ENCODE results near the gene C1QTNF6.

C1QTNF6 gene

GRCh38 chr22:37146051-37146385 is 42.0 kb downstream of the C1QTNF6 start:
- no peak overlapping the region for H3K14ac ChIP-seq (ENCODE audit: low read length)
- H4K8ac ChIP-seq (ENCODE audit: low read depth, low read length): no peak overlapping the region
- H3K27me3 ChIP-seq (ENCODE audit: insufficient read depth, low read length): no peaks in the 10 kb centered on the region
- peaks cover 1% of the 10 kb centered on the region for H3K9me3 ChIP-seq (ENCODE audit: insufficient read depth, low read depth, low read length)
- no peak overlapping the region for H3K9ac ChIP-seq (ENCODE audit: low read length)
- H3K23ac ChIP-seq (ENCODE audit: low read length): no peak overlapping the region
- H3K4me1 ChIP-seq (ENCODE audit: control insufficient read depth in 1 of 2, insufficient read depth in 2 of 2, low read length in 2 of 2): peaks cover 7 to 11% of the 10 kb centered on the region in 2 experiments
- H3K18ac ChIP-seq (ENCODE audit: low read length): no peak overlapping the region
- peaks cover 2% of the 10 kb centered on the region for H3K79me1 ChIP-seq (ENCODE audit: low read length)
- no peaks in the 10 kb centered on the region for H3K36me3 ChIP-seq (ENCODE audit: control insufficient read depth in 1 of 2, insufficient read depth in 2 of 2, low read length in 2 of 2)
- no peak overlapping the region for H2BK120ac ChIP-seq (ENCODE audit: insufficient read depth, low read length, poor library complexity)
- H3K79me2 ChIP-seq (ENCODE audit: control insufficient read depth, insufficient read depth, low read length, poor library complexity): no peaks in the 10 kb centered on the region
- no peak overlapping the region for H3K27ac ChIP-seq (ENCODE audit: low read depth, low read length)
- no CpG with 5 or more reads among the region's 6 CpGs for WGBS (ENCODE audit: extremely low coverage, insufficient coverage, insufficient read length)
- no peak overlapping the region for H3K4ac ChIP-seq (ENCODE audit: low read depth, low read length)
- no peak overlapping the region for H4K12ac ChIP-seq (ENCODE audit: low read depth, low read length)
- no peak overlapping the region for H3K4me3 ChIP-seq (ENCODE audit: low read depth, low read length)
- H4K91ac ChIP-seq (ENCODE audit: low read depth, low read length): no peak overlapping the region
- H2AK5ac ChIP-seq (ENCODE audit: low read length): no peak overlapping the region
- H2BK12ac ChIP-seq (ENCODE audit: low read length): no peak overlapping the region
- no peak overlapping the region for H2BK5ac ChIP-seq (ENCODE audit: low read depth, low read length, poor library complexity)
- no peak overlapping the region for H3K4me2 ChIP-seq (ENCODE audit: low read length)
- DNase-seq: peak in 1 of 2 donors; percentile 42
- no peak overlapping the region for H2AFZ ChIP-seq (ENCODE audit: insufficient read depth, low read length, poor library complexity)

DNA sequence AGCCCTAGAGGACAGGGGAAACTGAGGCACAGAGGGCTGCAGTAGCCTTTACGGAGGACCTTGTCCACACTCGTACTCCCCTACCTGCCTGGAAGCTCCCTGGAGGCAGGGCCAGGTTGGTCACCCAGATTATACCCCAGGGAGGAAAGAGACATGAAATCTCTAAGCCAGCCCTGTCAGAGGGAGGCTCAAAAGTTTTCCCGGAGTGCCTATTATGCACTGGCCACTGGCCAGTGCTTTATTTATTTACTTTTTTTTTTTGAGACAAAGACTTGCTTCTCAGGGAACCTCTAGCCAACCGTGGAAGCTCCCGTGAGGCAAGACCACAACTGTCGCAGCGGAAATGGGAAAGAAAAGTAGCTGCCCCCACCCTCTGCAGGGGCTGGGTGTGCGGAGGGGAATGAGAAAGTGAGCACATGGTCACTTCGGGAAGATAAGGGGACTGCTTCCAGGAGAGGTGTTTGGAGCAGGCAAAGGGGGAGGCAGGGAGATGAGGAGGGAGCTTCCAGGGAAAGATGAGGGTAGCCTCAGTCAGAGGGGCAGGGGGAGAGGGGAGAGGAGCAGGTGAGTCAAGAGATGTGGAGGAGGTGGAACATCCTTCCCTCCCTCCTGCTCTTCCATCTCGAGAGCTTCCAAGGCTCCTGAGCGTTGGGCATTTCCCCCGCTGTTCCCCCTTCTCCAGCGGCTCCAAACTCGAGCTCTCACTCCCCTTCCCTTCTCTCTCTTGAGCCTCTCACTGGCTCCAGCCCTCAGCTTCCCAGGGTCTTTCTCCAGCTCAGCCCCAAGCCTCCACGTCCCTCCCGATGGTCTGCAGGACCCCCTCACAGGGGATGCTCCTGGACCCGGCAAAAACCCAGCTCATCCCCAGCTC is 42.6 kb downstream of the C1QTNF6 start:
- peaks cover 7 to 11% of the 10 kb centered on the region in 2 experiments for H3K4me1 ChIP-seq (ENCODE audit: control insufficient read depth in 1 of 2, insufficient read depth in 2 of 2, low read length in 2 of 2)
- no peaks in the 10 kb centered on the region for H3K36me3 ChIP-seq (ENCODE audit: control insufficient read depth in 1 of 2, insufficient read depth in 2 of 2, low read length in 2 of 2)
- no CpG with 5 or more reads among the region's 17 CpGs for WGBS (ENCODE audit: extremely low coverage, insufficient coverage, insufficient read length)
- H3K18ac ChIP-seq (ENCODE audit: low read length): no peak overlapping the region
- no peaks in the 10 kb centered on the region for H3K27me3 ChIP-seq (ENCODE audit: insufficient read depth, low read length)
- no peak overlapping the region for H3K4me3 ChIP-seq (ENCODE audit: low read depth, low read length)
- H3K14ac ChIP-seq (ENCODE audit: low read length): no peak overlapping the region
- H3K9ac ChIP-seq (ENCODE audit: low read length): no peak overlapping the region
- H4K12ac ChIP-seq (ENCODE audit: low read depth, low read length): no peak overlapping the region
- peaks cover 2% of the 10 kb centered on the region for H3K79me1 ChIP-seq (ENCODE audit: low read length)
- H3K23ac ChIP-seq (ENCODE audit: low read length): no peak overlapping the region
- no peak overlapping the region for H4K8ac ChIP-seq (ENCODE audit: low read depth, low read length)
- peaks cover 1% of the 10 kb centered on the region for H3K9me3 ChIP-seq (ENCODE audit: insufficient read depth, low read depth, low read length)
- no peak overlapping the region for H3K4me2 ChIP-seq (ENCODE audit: low read length)
- H3K27ac ChIP-seq (ENCODE audit: low read depth, low read length): no peak overlapping the region
- no peak overlapping the region for H2BK5ac ChIP-seq (ENCODE audit: low read depth, low read length, poor library complexity)
- H3K79me2 ChIP-seq (ENCODE audit: control insufficient read depth, insufficient read depth, low read length, poor library complexity): no peaks in the 10 kb centered on the region
- no peak for DNase-seq
- no peak overlapping the region for H2BK120ac ChIP-seq (ENCODE audit: insufficient read depth, low read length, poor library complexity)
- no peak overlapping the region for H2AK5ac ChIP-seq (ENCODE audit: low read length)
- H4K91ac ChIP-seq (ENCODE audit: low read depth, low read length): no peak overlapping the region
- no peak overlapping the region for H2AFZ ChIP-seq (ENCODE audit: insufficient read depth, low read length, poor library complexity)
- no peak overlapping the region for H2BK12ac ChIP-seq (ENCODE audit: low read length)
- H3K4ac ChIP-seq (ENCODE audit: low read depth, low read length): no peak overlapping the region

DNA sequence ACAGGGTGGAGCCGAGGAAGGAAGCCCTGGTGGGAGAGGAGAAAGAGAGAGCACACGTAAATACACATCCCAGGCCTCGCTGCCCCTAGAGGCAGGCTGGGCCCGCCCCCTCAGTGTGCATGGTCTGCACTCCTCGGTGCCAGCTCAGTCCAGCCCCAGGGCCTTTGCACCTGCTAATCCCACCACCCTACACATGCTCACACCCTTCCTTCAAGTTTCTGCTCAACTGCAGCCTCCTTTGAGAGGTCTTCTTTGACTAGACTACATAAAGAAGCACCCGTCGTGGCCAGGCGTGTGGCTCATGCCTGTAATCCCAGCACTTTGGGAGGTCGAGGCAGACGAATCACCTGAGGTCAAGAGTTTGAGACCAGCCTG is 43.9 kb downstream of the C1QTNF6 start:
- H3K27ac ChIP-seq (ENCODE audit: low read depth, low read length): no peak overlapping the region
- no peak overlapping the region for H2AK5ac ChIP-seq (ENCODE audit: low read length)
- no peak overlapping the region for H3K4me2 ChIP-seq (ENCODE audit: low read length)
- H3K79me2 ChIP-seq (ENCODE audit: control insufficient read depth, insufficient read depth, low read length, poor library complexity): no peaks in the 10 kb centered on the region
- no peak for DNase-seq
- H4K12ac ChIP-seq (ENCODE audit: low read depth, low read length): no peak overlapping the region
- H3K4me3 ChIP-seq (ENCODE audit: low read depth, low read length): no peak overlapping the region
- no peak overlapping the region for H3K23ac ChIP-seq (ENCODE audit: low read length)
- no peak overlapping the region for H3K18ac ChIP-seq (ENCODE audit: low read length)
- no peaks in the 10 kb centered on the region for H3K36me3 ChIP-seq (ENCODE audit: control insufficient read depth in 1 of 2, insufficient read depth in 2 of 2, low read length in 2 of 2)
- no peaks in the 10 kb centered on the region for H3K27me3 ChIP-seq (ENCODE audit: insufficient read depth, low read length)
- no peak overlapping the region for H2BK5ac ChIP-seq (ENCODE audit: low read depth, low read length, poor library complexity)
- no CpG with 5 or more reads among the region's 10 CpGs for WGBS (ENCODE audit: extremely low coverage, insufficient coverage, insufficient read length)
- peaks cover 1% of the 10 kb centered on the region for H3K9me3 ChIP-seq (ENCODE audit: insufficient read depth, low read depth, low read length)
- no peak overlapping the region for H3K4ac ChIP-seq (ENCODE audit: low read depth, low read length)
- no peak overlapping the region for H2BK120ac ChIP-seq (ENCODE audit: insufficient read depth, low read length, poor library complexity)
- H3K9ac ChIP-seq (ENCODE audit: low read length): no peak overlapping the region
- H4K8ac ChIP-seq (ENCODE audit: low read depth, low read length): no peak overlapping the region
- H3K14ac ChIP-seq (ENCODE audit: low read length): no peak overlapping the region
- no peak overlapping the region for H2AFZ ChIP-seq (ENCODE audit: insufficient read depth, low read length, poor library complexity)
- no peak overlapping the region for H4K91ac ChIP-seq (ENCODE audit: low read depth, low read length)
- peaks cover 0 to 2% of the 10 kb centered on the region in 2 experiments for H3K4me1 ChIP-seq (ENCODE audit: control insufficient read depth in 1 of 2, insufficient read depth in 2 of 2, low read length in 2 of 2)
- no peak overlapping the region for H2BK12ac ChIP-seq (ENCODE audit: low read length)
- no peaks in the 10 kb centered on the region for H3K79me1 ChIP-seq (ENCODE audit: low read length)

DNA sequence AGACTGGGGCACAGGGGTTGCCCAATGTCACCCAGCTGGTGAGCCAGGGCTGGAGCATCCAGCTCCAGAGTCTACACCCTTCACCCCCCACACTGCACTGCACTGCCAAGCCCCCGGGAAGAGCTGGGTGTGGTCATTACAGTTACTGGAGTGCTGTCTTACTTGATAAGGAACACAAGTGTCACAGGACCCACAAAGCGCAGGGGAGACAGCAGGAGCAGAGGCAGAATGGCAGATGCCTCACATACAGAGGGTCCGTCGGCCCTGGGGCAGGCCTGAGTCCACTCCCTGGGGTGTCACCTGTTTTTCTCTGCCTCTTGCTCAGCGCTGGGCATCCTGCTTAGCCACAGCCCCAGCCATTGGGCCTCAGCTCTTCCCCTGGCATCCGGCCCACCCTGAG is 46.1 kb downstream of the C1QTNF6 start:
- H2BK120ac ChIP-seq (ENCODE audit: insufficient read depth, low read length, poor library complexity): no peak overlapping the region
- no peak overlapping the region for H3K27ac ChIP-seq (ENCODE audit: low read depth, low read length)
- H3K79me2 ChIP-seq (ENCODE audit: control insufficient read depth, insufficient read depth, low read length, poor library complexity): no peaks in the 10 kb centered on the region
- no peak overlapping the region for H3K4me3 ChIP-seq (ENCODE audit: low read depth, low read length)
- H3K4ac ChIP-seq (ENCODE audit: low read depth, low read length): no peak overlapping the region
- no peak overlapping the region for H3K23ac ChIP-seq (ENCODE audit: low read length)
- peaks cover 1% of the 10 kb centered on the region for H3K9me3 ChIP-seq (ENCODE audit: insufficient read depth, low read depth, low read length)
- no peaks in the 10 kb centered on the region for H3K27me3 ChIP-seq (ENCODE audit: insufficient read depth, low read length)
- no peaks in the 10 kb centered on the region for H3K79me1 ChIP-seq (ENCODE audit: low read length)
- peaks cover 0 to 2% of the 10 kb centered on the region in 2 experiments for H3K4me1 ChIP-seq (ENCODE audit: control insufficient read depth in 1 of 2, insufficient read depth in 2 of 2, low read length in 2 of 2)
- no peak overlapping the region for H2AK5ac ChIP-seq (ENCODE audit: low read length)
- DNase-seq: no peak
- no peak overlapping the region for H3K4me2 ChIP-seq (ENCODE audit: low read length)
- no peaks in the 10 kb centered on the region for H3K36me3 ChIP-seq (ENCODE audit: control insufficient read depth in 1 of 2, insufficient read depth in 2 of 2, low read length in 2 of 2)
- H4K8ac ChIP-seq (ENCODE audit: low read depth, low read length): no peak overlapping the region
- no CpG with 5 or more reads among the region's 6 CpGs for WGBS (ENCODE audit: extremely low coverage, insufficient coverage, insufficient read length)
- no peak overlapping the region for H2AFZ ChIP-seq (ENCODE audit: insufficient read depth, low read length, poor library complexity)
- no peak overlapping the region for H2BK12ac ChIP-seq (ENCODE audit: low read length)
- H3K14ac ChIP-seq (ENCODE audit: low read length): no peak overlapping the region
- H3K18ac ChIP-seq (ENCODE audit: low read length): no peak overlapping the region
- H4K91ac ChIP-seq (ENCODE audit: low read depth, low read length): no peak overlapping the region
- H4K12ac ChIP-seq (ENCODE audit: low read depth, low read length): no peak overlapping the region
- no peak overlapping the region for H2BK5ac ChIP-seq (ENCODE audit: low read depth, low read length, poor library complexity)
- H3K9ac ChIP-seq (ENCODE audit: low read length): no peak overlapping the region
